HS-5 (cell line): Measurements from ENCODE around the gene MAPRE3.
A peak's percentile ranks its signal among the peaks of the same experiment; 100 is the strongest.

Experiments
- DNase-seq: peaks from one replicate; pipeline ENCODE4 v3.0.0-alpha.2; 2012; ENCODE audit warnings: low read depth

The MAPRE3 gene

DNA sequence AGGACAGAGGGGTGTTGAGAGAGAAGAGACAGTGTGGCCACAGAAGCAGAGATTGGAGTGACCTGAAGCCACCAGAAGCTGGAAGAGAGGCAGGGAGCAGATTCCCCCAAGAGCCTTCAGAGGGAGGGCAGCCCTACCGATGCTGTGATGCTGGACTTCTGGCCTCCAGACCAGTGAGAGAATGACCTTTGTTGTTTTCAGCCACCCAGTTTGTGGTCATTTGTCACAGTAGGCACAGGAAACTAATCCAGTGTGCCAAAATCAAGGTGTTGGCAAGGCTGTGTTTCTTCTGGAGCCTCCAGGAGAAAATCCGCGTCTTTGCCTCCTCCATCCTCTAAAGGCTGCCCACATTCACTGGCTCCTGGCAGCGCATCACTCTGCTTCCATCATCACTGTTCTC is 15.4 kb downstream of the MAPRE3 start:
- DNase-seq = no peak

DNA sequence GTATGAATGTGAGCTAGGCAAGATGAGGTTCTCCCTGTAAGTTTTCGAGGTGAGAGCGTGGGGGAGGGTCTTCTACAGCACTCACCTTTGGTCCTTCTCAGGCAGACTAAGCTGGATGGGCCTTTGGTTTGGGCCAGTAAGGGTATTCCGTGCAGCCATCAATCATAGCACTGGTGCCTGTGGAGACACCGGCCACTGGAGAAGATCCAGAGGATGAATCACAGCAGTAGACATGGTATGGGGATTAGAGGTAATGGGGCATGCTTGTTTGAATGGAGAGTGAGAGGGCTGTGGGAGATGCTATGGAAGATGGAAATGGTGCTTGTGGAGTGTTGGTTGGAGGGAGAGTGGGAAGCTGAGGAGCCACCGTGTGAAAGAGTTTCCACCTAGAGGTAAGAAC is 16.1 kb downstream of the MAPRE3 start:
- no peak for DNase-seq

DNA sequence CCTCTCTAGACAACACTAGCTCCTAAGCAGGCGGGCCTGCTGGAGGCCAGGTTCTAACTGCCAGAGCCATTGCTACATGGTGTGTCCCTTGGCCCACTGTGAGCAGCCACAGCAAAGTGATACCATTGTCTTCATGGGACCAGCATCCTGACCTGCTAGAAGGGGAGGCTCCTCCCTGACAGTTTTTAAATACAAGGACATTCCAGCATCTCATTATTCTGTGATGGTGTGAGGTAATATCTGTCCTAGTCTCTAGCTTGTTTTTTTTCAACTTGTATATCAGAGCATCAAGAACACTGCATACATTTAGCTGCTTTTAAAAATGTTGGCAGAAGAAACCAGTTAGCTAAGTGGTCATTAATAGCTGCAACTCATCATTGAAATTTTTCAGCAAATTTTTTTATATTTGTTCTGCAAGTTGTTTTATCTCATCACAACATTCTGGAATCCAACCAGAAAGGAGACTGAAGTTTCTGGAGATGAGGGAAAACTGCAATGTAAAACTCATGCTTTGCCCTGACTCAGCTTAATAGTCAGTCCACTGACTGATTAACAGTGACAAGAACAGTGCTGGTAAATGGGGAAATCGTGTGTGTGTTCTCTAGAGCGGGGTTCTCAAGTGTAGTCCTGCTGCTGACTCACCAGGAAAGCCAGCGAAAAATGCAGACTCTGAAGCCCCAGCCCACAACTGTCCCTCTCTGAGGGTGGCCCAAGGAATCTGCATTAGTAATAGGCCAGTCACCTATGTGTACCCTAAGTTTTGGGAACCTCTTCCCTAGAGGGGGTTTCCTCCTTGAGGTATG is 17.8 kb downstream of the MAPRE3 start:
- no peak for DNase-seq

DNA sequence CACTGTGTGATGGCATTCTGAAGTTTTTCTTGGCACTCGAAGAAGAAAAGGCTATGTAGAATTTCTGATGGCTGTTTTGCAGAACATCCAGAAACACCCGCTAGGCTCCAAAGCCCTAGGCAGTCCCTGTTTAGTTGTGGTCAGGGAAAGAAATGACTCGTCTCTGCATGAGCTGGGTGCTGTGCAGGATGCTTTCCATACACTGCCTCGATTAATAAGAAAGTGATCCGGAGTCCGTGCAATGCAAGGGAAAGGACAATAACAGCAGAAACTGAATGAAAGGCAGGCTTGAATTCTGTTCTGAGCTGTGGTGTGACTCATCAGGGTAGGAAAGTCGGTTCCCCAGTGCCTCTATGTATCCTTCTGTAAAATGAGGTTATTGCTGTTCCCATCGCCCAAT is 18.7 kb downstream of the MAPRE3 start:
- DNase-seq = no peak

DNA sequence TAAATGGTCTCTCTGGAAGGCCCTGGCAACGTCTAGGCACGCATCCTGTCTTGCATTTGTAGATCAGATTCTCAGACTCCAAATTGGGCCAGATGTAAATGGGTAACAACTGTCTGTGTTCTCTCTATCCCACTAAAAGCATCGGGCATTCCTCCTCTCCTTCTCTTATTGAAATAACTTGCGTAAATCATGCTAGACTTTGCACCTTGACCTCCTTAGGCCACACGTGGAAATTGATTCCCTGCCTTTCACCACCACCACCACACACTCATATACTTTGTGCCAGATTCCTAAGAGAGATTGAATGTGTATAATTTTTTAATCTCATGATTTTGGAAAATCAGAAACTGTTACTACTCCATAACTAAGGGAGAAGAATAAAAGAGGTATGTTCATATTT is 21.3 kb downstream of the MAPRE3 start:
- no peak for DNase-seq

DNA sequence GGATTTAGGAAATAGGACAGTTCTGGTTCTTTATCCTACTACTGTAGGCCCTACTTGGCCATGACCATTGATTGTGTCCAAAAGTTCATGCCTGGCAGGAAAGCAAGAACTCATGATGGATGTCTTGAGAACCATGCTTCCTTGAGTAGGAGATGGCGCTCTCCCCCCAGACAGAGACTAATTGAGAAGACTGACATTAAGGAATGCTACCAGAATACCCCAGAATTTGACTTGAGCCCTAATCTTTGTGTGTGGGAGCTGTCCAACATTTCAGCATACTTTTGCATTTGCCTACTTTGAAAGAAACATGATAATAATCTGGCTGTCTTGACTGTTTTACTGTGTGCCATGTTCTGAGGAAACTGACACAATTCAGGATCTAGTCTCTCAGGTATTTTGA is 23.3 kb downstream of the MAPRE3 start:
- DNase-seq = no peak

DNA sequence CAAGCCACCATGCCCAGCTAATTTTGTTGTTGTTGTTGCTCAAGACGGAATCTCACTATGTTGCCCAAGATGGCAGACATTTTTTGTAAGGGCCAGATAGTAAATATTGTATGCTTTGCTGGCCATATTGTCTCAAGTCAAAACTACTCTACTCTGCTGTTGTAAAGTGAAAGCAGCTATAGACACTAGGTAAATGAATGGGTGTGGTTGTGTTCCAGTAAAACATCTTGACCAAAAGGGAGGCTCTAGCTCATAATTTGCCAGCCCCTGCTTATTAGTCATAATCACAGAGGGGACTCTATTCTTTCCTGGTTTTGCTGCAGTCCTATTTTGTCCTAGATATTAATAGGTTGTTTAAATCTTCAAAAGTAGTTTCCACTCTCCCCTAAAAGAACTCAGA is 24.5 kb downstream of the MAPRE3 start:
- DNase-seq = no peak

DNA sequence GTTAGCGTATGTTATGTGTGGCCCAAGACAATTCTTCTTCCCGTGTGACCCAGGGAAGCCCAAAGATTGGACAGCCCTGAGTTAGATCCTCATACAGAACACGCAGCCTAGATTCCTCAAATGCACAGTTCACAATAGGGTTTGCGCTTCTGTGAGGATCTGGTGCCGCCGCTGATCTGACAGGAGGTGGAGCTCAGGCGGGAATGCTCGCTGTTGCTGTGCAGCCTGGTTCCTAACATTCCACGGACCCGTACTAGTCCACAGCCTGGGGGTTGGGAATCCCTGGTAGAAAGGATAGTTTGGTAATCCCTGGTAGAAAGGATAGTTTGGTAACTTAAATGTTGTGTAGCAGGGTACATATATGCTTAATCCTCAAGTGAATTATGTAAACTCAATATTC is 27.0 kb downstream of the MAPRE3 start:
- no peak for DNase-seq

DNA sequence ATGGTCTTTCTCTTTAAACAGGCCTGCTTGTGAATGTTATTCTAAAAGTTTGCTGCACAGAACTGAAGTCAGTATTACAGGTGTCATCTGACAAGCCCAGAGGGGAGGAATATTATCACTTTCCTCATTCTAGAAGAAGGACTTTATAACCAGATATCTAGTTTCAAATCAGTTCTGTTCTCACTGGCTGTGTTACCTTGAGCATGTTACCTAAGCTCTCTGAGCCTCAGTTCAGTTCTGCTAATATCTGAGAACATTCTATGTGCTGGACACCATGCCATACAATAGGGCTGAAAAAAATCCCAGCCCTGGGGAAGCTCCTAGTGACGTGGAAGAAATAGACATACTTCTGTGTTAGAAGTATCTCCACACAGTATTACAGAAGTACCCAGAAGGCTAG is 27.9 kb downstream of the MAPRE3 start:
- no peak for DNase-seq

DNA sequence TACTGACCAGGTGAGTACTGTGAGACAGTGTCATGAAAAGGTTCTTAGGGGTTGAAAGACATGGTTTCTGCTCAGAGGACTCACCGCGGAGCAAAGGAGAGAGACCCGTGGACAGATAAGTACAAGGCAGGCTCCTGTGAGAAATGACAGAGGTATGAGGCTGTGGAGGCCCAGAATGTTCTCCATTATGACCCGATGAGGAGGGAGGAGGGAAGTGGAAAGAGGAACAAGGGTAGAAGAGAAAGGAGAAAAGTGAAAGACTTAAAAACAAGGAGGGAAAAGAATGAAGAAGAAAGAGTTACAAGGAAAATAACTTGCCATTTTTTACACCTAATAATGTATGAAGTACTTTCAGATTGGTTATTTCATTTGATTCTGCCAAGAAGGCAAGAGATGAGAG is 29.8 kb downstream of the MAPRE3 start:
- DNase-seq = no peak

DNA sequence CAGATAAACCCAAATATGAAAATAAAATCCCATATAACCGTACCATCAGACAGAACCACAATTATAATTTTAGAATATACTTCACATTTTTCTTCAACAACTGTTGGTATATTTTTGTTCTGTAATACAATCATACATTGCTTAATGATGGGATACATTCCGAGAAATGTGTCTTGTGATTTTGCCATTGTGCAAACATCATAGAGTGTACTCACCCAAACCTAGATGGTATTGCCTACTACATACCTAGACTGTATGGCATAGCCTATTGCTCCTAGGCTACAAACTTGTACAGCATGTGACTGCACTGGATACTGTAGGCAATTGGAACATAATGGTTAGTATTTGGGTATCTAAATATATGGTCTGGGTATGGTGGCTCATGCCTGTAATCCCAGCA is 30.6 kb downstream of the MAPRE3 start:
- no peak for DNase-seq

DNA sequence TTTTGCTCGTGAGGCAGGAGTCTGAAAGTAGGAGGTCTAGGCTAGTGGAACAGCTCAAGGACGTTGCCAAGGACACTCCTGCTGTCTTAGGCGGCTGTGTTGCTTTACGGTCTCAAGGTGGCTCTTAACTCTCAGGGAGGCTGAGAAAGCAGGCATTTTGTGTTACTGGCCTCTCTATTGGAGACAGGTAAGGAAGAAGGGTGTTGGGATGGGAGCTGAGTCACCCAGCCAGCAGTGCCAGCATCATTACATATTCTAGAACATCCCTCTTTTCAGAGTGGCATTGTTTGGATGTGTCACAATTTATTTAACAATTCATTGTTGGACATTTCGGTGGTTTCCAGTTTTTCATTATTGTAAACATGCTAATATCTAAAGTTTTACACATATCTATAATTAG is 31.5 kb downstream of the MAPRE3 start:
- DNase-seq = no peak

DNA sequence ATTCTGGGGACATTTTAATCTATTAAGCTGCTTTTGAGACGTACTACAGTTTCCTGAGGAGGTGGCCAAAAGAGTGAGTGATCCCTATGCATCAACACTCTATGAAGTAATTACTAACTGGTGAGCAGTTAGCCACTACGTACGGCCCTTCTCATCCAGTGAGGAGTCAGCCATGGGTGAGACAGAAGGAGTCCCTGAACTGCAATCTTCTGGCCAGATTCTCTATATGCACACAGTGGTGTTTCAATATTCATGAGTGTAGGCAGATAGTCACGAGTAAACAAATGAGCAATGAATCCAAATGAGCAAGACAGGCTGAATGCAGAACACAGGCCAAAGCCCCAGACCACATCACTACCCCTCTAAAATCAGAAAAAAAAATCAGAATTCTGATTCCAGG is 32.6 kb downstream of the MAPRE3 start:
- no peak for DNase-seq

DNA sequence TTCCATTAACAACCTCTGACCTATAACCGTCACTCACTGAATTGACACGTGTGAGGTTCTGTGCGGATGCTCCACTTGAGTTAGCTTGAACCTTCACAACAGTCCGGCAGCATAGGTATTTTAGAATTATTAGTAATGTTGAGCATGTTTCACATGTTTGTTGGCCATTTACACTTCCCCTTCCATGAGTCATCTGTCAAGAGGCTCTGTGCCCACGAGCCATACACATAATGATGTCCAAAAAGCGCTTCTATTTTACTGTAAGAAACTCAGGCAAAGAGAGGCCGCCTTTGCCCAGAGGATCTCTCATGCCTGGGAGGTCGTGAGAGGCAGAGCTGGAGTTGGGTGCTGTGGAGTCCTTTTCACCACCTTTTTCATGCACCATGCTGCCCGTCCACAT is 33.4 kb downstream of the MAPRE3 start:
- DNase-seq = peak; percentile 30

DNA sequence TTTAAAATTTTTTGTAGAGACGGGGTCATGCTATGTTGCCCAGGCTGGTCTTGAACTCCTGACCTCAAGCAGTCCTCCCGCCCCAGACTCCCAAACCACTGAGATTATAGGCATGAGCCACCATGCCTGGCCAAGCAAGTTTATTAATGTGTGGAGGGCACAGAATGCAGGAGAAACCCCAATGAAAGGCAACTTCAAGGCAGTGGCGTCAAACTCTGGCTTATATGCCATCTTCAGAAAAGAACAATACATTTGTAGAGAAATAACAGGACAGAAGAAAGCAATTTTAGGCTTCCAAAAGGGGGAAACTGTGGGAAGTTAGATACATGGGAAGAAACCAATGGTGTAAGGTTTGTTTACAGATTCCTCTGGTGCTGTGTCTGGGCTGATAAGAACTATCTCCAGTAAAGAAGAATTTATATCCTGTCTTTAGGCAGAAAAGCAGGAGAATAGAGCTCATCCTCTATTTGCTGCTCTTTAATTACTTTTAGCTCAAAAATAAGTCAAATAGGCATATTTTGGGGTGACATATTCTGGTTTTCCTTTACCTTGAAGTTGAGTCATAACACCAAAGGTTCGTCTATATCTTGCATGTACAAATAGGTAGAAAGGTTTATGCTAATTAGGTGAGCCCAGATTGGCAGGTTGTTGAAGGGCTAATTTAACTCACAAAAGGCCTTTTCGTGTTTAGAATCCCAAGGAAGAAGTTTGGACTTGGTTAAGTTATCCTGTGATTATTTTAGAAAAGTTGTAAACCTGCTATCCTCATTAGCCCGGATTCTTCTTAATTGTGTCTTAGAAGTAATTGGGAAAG is 36.4 kb downstream of the MAPRE3 start:
- no peak for DNase-seq

DNA sequence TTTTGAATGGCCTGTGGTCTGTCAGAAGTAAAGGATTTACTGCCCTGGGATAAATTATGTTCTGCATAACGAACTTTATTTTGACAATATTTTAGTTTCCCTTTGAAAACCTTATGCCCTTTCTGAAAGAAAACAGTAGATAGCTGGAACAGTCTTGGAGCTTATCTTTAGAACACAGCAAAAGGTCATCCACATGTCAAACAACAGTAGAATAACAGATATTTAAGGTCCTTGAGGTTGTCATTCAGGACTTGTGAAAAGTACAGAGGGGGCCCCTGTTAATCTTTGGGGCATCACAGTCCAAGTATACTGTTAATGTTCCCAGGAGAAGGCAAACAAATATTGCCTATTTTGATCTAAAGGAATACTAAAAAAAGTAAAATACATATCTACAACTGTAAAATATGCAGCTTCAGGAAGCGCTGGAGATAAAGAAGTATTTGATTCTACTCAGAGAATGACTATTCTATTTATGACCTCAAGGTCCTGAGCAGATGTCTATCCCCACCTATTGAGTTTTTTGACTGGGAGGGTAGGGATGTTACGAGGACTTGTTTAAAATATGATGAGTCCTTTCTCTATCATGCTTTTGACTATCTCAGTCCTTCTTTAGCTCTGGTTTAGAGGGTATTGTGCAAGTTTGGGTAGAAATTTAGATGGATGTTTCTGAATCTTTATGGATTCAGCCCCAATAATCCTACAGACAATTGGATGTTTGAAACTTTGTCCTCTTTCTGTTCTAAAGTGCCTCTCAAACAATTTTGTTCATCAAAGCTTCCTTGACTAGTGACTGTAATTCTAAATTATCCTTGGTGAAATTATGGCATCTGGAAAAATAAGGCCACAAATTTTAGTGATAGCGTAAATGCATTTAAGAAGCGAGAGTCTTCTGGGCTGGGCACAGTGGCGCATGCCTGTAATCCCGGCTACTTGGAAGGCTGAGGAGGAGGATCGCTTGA is 37.3 kb downstream of the MAPRE3 start:
- no peak for DNase-seq

DNA sequence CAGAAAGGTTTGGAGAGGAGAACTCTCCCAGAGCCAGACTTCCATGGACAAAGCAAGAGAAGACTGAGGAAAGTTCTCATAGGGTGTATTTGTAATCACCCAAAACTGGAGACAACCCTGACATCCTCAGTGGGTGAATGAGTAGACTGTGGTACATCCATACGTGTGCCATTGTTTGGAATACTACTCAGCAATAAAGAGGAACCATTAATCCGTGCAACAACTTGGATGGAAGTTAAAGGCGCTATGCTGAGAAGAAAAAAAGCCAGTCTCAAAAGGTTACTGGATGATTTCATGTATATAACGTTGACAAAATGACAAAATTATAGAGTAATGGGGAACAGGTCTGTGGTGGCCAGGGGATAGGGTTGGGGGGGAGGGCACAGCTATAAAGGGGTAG is 38.2 kb downstream of the MAPRE3 start:
- DNase-seq = no peak

DNA sequence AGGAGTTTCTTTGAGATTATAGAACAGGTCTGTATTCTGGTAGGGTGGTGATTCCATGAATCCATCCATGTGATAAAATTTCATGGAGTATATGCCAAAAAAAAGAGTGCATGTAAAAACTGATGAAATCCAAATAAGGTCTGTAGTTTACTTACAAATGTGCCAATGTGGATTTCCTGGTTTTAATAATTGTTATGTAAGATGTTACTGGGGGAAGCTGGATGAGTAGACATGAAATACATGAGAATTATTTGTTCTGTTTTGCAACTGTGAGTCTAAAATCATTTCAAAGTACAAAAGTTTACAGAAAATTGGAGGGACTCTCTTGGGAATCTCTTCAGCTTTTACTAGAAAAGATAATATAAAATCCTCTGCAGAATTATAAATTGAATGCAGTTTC is 38.6 kb downstream of the MAPRE3 start:
- no peak for DNase-seq

DNA sequence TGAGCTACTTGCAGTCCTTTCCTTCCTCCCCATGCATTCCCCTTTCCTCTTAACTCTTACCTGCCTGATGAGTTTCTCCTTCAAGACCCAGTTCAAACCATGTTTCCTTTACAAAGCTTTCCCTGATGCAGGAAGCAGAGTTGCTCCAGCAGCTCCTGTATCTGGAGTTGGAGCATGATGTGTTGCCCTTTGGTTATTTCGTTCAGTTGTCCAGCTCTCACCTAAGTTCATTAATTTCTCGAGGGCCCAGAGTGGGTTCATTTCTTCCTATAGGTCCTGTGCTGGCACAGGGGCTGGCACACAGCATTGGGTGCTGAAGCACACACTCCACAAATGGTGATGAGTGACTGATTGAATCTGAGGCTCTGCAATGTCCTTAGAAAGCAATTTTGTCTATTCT is 39.3 kb downstream of the MAPRE3 start:
- DNase-seq = no peak

DNA sequence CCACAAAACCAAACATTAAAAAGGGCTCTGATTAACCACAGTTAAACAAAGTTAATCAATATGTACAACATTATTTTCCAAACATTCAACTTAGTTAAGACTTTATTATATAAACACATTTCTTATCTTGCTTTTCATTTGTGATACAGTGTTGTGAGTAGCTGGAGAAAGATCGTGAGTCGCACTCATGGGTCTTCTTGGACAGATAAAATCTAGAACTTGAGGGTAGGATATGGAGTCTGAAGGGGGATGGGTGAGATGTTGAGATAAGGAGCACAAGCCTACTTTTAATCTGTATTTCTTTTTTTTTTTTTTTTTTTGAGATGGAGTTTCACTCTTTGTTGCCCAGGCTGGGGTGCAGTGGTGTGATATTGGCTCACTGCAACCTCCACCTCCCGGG is 39.7 kb downstream of the MAPRE3 start:
- no peak for DNase-seq

DNA sequence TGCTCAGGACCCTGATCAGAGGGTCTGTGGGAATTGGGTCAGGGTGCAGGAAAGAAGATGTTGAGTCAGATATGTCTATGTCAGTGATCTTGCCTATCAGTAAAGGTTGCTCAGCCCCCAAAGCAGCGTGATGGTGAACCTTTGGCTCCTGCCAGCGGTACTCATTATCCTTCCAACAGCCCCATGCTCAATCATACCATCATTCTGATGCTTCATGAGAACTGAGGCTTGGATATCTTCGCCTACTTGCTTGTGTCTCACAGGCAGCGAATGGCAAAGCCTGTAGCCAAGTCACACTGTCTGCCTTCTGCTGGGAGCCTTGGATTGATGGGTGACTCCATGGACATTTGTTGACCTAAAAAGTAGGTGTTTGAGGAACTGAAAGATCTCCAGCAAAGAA is 43.3 kb downstream of the MAPRE3 start:
- DNase-seq = no peak

DNA sequence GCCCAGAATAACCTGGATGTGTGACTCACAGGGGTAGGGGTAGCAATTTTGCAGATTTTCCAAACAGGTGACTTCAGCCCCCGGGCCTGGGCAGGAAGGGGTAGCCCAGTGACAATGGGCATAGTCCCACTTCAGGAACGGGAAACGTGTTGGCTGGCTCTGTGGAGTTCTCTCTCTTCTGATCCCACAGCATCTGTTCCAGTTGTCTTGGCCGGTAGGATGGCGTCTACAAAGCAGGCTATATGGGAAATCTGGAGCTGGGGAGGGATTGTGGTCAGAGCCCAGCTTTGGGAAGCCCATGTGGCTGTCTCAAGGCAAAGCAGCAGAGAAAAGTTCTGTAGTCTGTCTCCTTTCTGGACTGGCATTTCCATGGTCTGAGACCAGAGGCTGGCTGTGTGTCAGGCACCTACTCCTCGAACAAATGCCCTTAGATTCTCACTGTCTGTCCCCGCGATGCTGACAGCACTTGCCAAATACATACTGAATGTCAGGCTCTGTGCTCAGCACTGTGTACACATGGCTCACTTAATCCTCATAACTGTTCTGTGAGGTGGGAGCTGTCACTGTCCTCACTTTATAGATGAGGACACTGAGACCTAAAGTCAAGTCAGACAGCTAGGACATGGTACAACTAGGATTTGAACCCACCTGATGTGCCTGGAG is 44.5 kb downstream of the MAPRE3 start:
- no peak for DNase-seq
